ENCODE measurements around the gene C4orf50. TPM values are rescaled to one million over a fixed set of nuclear protein-coding genes. Genes with fewer than 3 reads are reported as not detected.

The C4orf50 gene
- total and polyA plus RNA-seq, 2 of the 8 experiments (the other 6 are each of a cell fraction or from before 2014, with no cell fraction given): 0.08 to 0.22 TPM

DNA sequence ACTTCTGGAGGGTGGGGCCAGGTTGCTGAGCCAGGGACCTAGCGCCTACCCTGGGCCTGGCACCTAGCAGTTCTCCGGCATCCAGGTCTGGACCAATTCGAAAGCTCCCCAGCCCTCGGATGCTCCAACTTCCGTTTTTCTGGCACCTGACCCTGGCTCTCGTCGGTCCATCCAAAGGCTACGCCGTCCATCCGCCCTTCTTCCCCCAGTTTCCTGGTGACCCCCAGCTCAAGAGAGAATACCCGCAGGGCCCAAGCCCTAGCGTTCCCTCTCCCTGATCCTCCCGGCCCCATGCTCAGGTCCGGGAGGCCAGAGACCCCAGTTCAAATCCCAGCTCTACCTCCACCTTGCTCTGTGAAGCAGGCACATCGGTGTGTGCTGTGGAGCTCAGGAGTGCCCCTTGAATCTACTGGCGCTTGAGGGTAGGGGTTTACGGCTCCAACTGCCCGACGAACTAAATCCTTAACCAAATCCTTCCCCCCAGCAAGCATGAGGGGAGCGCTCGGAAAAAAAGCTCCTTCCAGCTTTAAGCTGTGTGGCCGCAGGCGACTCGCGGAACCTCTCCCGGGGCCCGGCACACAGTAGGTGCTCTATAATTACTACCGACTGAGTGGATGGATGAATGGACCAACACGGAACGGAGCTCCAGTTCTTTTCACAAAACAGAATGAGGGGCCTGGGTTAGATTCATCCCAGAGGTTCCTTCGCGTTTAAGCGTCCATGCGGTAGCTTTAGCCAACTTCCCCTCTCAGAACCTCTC lies 126.5 kb downstream of the C4orf50 start:
- H3K18ac ChIP-seq (ENCODE audit: extremely low read depth, low read length): no peak overlapping the region
- no peaks in the 10 kb centered on the region; the same call in 1 of the 2 replicates for H3K79me1 ChIP-seq (ENCODE audit: low read depth, low read length)
- H3K79me2 ChIP-seq (ENCODE audit: control insufficient read depth in 1 of 2, insufficient read depth in 2 of 2, low read length in 2 of 2): peaks cover 0 to 9% of the 10 kb centered on the region in 2 experiments; a peak in 2 of 4 replicates
- H3K4ac ChIP-seq (replicated peaks; ENCODE audit: insufficient read length, low read depth, low read length): no peak overlapping the region
- H3K56ac ChIP-seq (replicated peaks; ENCODE audit: insufficient read length, low read depth, low read length): no peak overlapping the region
- DNase-seq (ENCODE audit: low read depth in 1 of 2, low spot score in 2 of 2) (no peak), FAIRE-seq (no peak)
- H3K14ac ChIP-seq (ENCODE audit: insufficient read length): no peak overlapping the region
- H4K8ac ChIP-seq (ENCODE audit: extremely low read depth, insufficient read depth, low read length): no peak overlapping the region
- no peak overlapping the region for H2BK15ac ChIP-seq (ENCODE audit: low read length)
- H3K4me1 ChIP-seq (replicated peaks in 1 of 4; ENCODE audit: control insufficient read depth in 3 of 4, insufficient read depth in 4 of 4, low read length in 3 of 4): peaks cover 13 to 40% (median 26%) of the 10 kb centered on the region in 4 experiments
- H3K27ac ChIP-seq (ENCODE audit: low read depth, low read length): no peak overlapping the region
- peak overlapping the region; percentile 73 to 94 for H3K4me2 ChIP-seq (ENCODE audit: insufficient read depth in 1 of 2, low read depth in 2 of 2, low read length in 2 of 2)
- H4K91ac ChIP-seq (replicated peaks; ENCODE audit: insufficient read length, low read length): no peak overlapping the region
- H2AFZ ChIP-seq (ENCODE audit: low read length): no peak overlapping the region
- H3K9me3 ChIP-seq (ENCODE audit: insufficient read depth in 2 of 2, low read depth in 1 of 2, low read length in 1 of 2): no peaks in the 10 kb centered on the region
- no peak overlapping the region for H2AK5ac ChIP-seq (ENCODE audit: low read depth, low read length)
- no peak overlapping the region for H2BK20ac ChIP-seq (ENCODE audit: low read length)
- no peak overlapping the region for H3K23ac ChIP-seq (ENCODE audit: insufficient read length)
- H2BK5ac ChIP-seq (ENCODE audit: low read depth, low read length): no peak overlapping the region
- H2BK12ac ChIP-seq (ENCODE audit: low read depth, low read length): no peak overlapping the region
- peaks cover 24% of the 10 kb centered on the region for H3K23me2 ChIP-seq (ENCODE audit: low read depth, low read length)
- 22% methylated on average over 33 of the region's 34 CpGs; no CpG with 5 or more reads in 1 of the 2 experiments for WGBS, 2 experiments (ENCODE audit: extremely low coverage in 1 of 2, insufficient coverage in 1 of 2, insufficient read length in 1 of 2, insufficient replicate concordance in 2 of 2, low coverage in 1 of 2, low lambda C conversion rate in 2 of 2, missing lambda C conversion rate in 1 of 2)
- peak overlapping the region; percentile 9 to 70 (median 30) for H3K4me3 ChIP-seq (ENCODE audit: extremely low read depth in 1 of 4, insufficient read depth in 2 of 4, low read depth in 3 of 4, low read length in 4 of 4)
- no peak overlapping the region for H3K9ac ChIP-seq (replicated peaks in 1 of 4; ENCODE audit: extremely low read depth in 1 of 4, low read depth in 3 of 4, low read length in 3 of 4)
- ChIA-PET POLR2A (ENCODE audit: partially characterized antibody) (interaction anchor here (0.6 to 4.6 kb wide), 12 partner anchors 10 to 1207 kb away, joined by 3 to 14 read pairs (median 4); no protein-coding TSS in a partner anchor), CTCF (ENCODE audit: partially characterized antibody) (interaction anchor here (0.6 to 2.7 kb wide), 9 partner anchors 11 to 1372 kb away, joined by 3 to 21 read pairs (median 4); no protein-coding TSS in a partner anchor)
- peaks cover 27 to 68% (median 57%) of the 10 kb centered on the region in 4 experiments for H3K27me3 ChIP-seq (replicated peaks in 1 of 4; ENCODE audit: control insufficient read depth in 3 of 4, extremely low read depth in 1 of 4, insufficient read depth in 3 of 4, low read length in 3 of 4)
- peaks cover 13 to 20% of the 10 kb centered on the region in 2 experiments for H4K20me1 ChIP-seq (replicated peaks in 1 of 2; ENCODE audit: control insufficient read depth in 1 of 2, insufficient read depth in 2 of 2, low read length in 2 of 2)
- no peak overlapping the region for H4K5ac ChIP-seq (ENCODE audit: insufficient read length, low read depth, low read length)
- no peaks in the 10 kb centered on the region for H3K36me3 ChIP-seq (ENCODE audit: control insufficient read depth in 2 of 4, insufficient read depth in 4 of 4, low read length in 3 of 4)
- H2BK120ac ChIP-seq (replicated peaks; ENCODE audit: low read depth, low read length): no peak overlapping the region
- TF ChIP-seq HDAC2 (IDR thresholded peaks at IDR 0.05; ENCODE audit: borderline replicate concordance in 1 of 2, low read depth in 2 of 2, low read length in 2 of 2) (no peak), TCF12 (IDR thresholded peaks at IDR 0.05; ENCODE audit: low read depth, low read length) (no peak), EZH2 (IDR thresholded peaks at IDR 0.05; ENCODE audit: low read depth, low read length, severe bottlenecking) (peak; percentile 80), SUZ12 (IDR thresholded peaks at IDR 0.05; ENCODE audit: low read length) (peak; percentile 73; the same call in 1 of the 2 replicates), CBX8 (IDR thresholded peaks at IDR 0.05; ENCODE audit: borderline replicate concordance, low read depth, low read length) (no peak), JUND (IDR thresholded peaks at IDR 0.05; ENCODE audit: low read length) (no peak), POU5F1 (IDR thresholded peaks at IDR 0.05; ENCODE audit: low read depth, low read length) (no peak), EP300 (IDR thresholded peaks at IDR 0.05; ENCODE audit: borderline replicate concordance in 1 of 2, low read depth in 2 of 2, low read length in 2 of 2) (no peak), CREB1 (IDR thresholded peaks at IDR 0.05) (no peak)
- TF ChIP-seq, protein P1, sequence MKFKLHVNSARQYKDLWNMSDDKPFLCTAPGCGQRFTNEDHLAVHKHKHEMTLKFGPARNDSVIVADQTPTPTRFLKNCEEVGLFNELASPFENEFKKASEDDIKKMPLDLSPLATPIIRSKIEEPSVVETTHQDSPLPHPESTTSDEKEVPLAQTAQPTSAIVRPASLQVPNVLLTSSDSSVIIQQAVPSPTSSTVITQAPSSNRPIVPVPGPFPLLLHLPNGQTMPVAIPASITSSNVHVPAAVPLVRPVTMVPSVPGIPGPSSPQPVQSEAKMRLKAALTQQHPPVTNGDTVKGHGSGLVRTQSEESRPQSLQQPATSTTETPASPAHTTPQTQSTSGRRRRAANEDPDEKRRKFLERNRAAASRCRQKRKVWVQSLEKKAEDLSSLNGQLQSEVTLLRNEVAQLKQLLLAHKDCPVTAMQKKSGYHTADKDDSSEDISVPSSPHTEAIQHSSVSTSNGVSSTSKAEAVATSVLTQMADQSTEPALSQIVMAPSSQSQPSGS (IDR thresholded peaks at IDR 0.05; ENCODE audit: low read length): no peak

Data from H1 (cell line).